GM12874 (cell line): Measurements from ENCODE around the gene PPM1F.

Experiments used
- TF ChIP-seq, protein P1 (sequence below): IDR thresholded peaks from 2 replicates; pipeline ENCODE4 v1.5.1; 2011; ENCODE audit warnings: low read depth, mild to moderate bottlenecking, control low read depth, low read length, moderate library complexity; ENCODE audit not compliant: insufficient read depth

The PPM1F gene

GRCh38 chr22:21974058-21974649 is 21.5 kb upstream of the PPM1F start:
- TF ChIP-seq, protein P1, sequence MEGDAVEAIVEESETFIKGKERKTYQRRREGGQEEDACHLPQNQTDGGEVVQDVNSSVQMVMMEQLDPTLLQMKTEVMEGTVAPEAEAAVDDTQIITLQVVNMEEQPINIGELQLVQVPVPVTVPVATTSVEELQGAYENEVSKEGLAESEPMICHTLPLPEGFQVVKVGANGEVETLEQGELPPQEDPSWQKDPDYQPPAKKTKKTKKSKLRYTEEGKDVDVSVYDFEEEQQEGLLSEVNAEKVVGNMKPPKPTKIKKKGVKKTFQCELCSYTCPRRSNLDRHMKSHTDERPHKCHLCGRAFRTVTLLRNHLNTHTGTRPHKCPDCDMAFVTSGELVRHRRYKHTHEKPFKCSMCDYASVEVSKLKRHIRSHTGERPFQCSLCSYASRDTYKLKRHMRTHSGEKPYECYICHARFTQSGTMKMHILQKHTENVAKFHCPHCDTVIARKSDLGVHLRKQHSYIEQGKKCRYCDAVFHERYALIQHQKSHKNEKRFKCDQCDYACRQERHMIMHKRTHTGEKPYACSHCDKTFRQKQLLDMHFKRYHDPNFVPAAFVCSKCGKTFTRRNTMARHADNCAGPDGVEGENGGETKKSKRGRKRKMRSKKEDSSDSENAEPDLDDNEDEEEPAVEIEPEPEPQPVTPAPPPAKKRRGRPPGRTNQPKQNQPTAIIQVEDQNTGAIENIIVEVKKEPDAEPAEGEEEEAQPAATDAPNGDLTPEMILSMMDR, result no peak

DNA sequence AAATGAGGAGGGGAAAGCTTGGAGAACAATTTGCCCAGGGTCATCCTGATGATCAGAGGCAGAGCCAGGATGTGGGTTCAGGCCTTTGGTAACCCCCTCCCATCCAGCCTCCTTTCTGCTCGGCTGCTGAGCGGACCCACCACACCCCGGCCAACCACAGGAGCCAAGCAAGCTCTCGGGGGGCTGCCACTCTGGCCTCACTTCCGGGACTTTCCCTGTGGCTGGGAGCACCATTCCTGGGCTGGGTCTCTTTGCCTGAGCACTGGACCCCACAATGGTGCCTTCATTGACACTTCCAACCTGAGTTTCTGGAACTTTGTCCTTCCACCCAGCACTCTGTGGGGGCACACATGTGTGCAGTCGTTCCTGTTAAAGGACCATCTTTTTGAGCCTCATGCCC is 20.2 kb upstream of the PPM1F start:
- TF ChIP-seq, protein P1, result no peak

- TF ChIP-seq, protein P1, result peak; percentile 89
Observed at GRCh38 chr22:21972293-21972779, 19.7 kb upstream of the PPM1F start.

DNA sequence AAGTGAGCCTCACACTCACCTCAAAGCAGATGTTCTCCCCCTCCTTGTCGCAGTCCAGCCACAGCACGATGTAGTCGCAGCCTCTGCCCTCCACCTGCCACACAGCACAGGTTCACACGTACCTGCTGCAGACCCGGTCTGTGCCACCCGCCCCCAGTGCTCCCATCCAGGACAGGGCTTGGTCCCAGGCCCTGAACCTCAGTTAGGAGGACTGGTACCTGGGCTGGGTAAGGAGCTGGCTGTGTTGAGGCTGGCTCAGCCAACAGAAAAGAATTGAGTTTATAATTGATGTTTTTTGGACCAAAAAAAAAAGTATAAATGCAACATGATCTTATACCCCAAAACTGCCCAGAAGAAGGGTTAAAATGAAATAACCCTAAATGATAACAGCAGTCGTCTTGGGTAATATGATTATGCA is 19.2 kb upstream of the PPM1F start:
- TF ChIP-seq, protein P1, result no peak

GRCh38 chr22:21970800-21971617 is 18.4 kb upstream of the PPM1F start:
- TF ChIP-seq, protein P1, result no peak

- TF ChIP-seq, protein P1, result no peak
Observed at GRCh38 chr22:21970037-21970799, 17.6 kb upstream of the PPM1F start.
